ENCODE measurements around the gene SSR1. TPM values are rescaled to one million over a fixed set of nuclear protein-coding genes. Genes with fewer than 3 reads are reported as not detected.
A peak's percentile ranks its signal among the peaks of the same experiment; 100 is the strongest.

SSR1 gene
- total and polyA plus RNA-seq, 9 of the 15 experiments (the other 6 are each of a cell fraction or from before 2014, with no cell fraction given) = 87.7 to 220 (median 144) TPM

GRCh38 chr6:7317538-7317937, 4.5 kb upstream of the SSR1 start:
- POLR2A ChIA-PET = no interaction called here
- FAIRE-seq = no peak

More at GRCh38 chr6:7317538-7317937, 4.5 kb upstream of the SSR1 start:
- CTCF ChIA-PET (ENCODE audit: low intra/inter-chr PET ratio) = no interaction called here
- Histone ChIP-seq H3K27me3 (ENCODE audit: control insufficient read depth in 2 of 2, insufficient read depth in 2 of 2, low read length in 2 of 2) (peaks cover 0 to 7% of the 10 kb centered on the region in 2 experiments; a peak in 1 of 5 replicates), H3K4me2 (ENCODE audit: insufficient read depth, low read length) (no peak overlapping the region), H3K9me1 (ENCODE audit: control insufficient read depth, insufficient read depth, low read length) (no peaks in the 10 kb centered on the region), H3K4me1 (replicated peaks in 1 of 2; ENCODE audit: control insufficient read depth in 2 of 2, insufficient read depth in 2 of 2, low read length in 2 of 2) (peaks cover 11 to 21% of the 10 kb centered on the region in 2 experiments; a peak in 3 of 5 replicates), H4K20me1 (replicated peaks; ENCODE audit: control insufficient read depth, insufficient read depth, low read length) (no peaks in the 10 kb centered on the region), H3K4me3 (no peak overlapping the region), H3K9me3 (replicated peaks; ENCODE audit: control insufficient read depth, insufficient read depth, low read depth, low read length) (peaks cover 3% of the 10 kb centered on the region; the same call in 1 of the 2 replicates), H3K27ac (ENCODE audit: extremely low read depth, low read depth, low read length) (no peak overlapping the region), H3K36me3 (ENCODE audit: control insufficient read depth, insufficient read depth, low read length) (no peaks in the 10 kb centered on the region), H3K79me2 (ENCODE audit: control insufficient read depth, insufficient read depth, low read length) (peaks cover 5% of the 10 kb centered on the region), H2AFZ (ENCODE audit: low read depth, low read length) (no peak overlapping the region), H3K9ac (ENCODE audit: insufficient read depth in 1 of 2, low read depth in 2 of 2, low read length in 2 of 2) (no peak overlapping the region)
- TF ChIP-seq GTF3C2 (IDR thresholded peaks at IDR 0.05; ENCODE audit: borderline replicate concordance, extremely low read depth, insufficient read length) (no peak), ATF7 (IDR thresholded peaks at IDR 0.05) (peak; percentile 50; the same call in 1 of the 2 replicates), NFRKB (IDR thresholded peaks at IDR 0.05; ENCODE audit: low read depth) (no peak), JUND (IDR thresholded peaks at IDR 0.05; ENCODE audit: borderline replicate concordance, low read depth, low read length) (no peak), JUND (tag; IDR thresholded peaks at IDR 0.05; ENCODE audit: borderline replicate concordance, low read depth, low read length) (peak; percentile 35; the same call in 1 of the 3 replicates), ATF3 (IDR thresholded peaks at IDR 0.05) (peak; percentile 84), ATF3 (CRISPR knock-in tag; conservative IDR thresholded peaks at IDR 0.05) (no peak)
- WGBS (ENCODE audit: insufficient coverage, low coverage, missing lambda C conversion rate) = 33% methylated on average over 9 of the region's 9 CpGs
- in situ Hi-C loops (cut with MboI) (no loop called here), intact Hi-C loops (cut with micrococcal nuclease) (no loop called here)
- no peak for DNase-seq (ENCODE audit: extremely low read depth in 1 of 4, low spot score in 3 of 4)
- no peak for ATAC-seq
- BruUV-seq (replicated peaks) = no TSS peak
